HG03342 (cell line): Measurements from ENCODE around the gene CCDC134.
A peak's percentile ranks its signal among the peaks of the same experiment; 100 is the strongest.
"Not testable (repeated sequence)": the region's sequence is repeated elsewhere in the genome, so short reads cannot be mapped to it uniquely, and the experiment has no call there.

Source experiments
- ATAC-seq: cut with Tn5 transposase; IDR thresholded peaks from one replicate; pipeline ENCODE4 v1.9.1; 2021; ENCODE audit warnings: mild to moderate bottlenecking, moderate library complexity; ENCODE audit not compliant: unreplicated experiment

The CCDC134 gene

GRCh38 chr22:41842996-41843970, 42.8 kb downstream of the CCDC134 start:
- ATAC-seq, result no peak

DNA sequence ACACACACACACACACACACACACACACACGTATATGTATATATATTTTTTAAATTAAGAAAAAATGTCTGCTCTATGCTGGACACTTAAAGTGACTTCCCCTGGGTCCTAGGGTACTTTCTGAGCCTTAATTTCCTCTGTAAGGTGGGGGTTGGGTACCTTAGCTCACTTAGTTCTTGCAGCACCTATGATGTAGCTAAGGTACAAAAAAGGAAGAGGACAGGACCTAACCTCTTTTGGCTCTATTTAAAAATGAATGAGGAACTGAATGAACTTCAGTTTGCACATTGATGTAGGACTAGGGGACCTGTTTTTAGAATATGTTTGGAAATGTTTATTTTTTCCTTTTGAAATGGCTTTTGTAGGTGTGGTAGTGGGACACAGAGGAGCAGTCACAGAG, 43.6 kb downstream of the CCDC134 start:
- ATAC-seq, result no peak

DNA sequence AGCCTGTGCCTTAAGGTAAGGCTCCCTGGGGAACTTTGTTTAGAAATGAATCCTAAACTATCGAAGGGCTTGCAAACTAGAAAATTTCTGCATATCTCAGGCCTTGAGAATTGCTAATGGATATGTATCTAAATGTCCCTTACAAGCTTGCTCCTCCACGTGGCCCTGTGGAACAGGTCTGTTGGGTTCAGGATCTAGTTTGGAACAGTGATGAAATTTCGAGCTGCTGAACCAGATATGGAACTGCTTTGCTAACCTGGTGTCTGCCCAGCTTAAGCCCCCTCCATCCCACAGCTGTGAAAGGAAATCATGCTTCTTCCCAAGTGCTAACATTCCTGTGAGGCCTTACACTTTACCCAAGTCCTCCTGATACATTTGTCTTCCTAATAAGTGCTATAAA, 44.0 kb downstream of the CCDC134 start:
- no peak for ATAC-seq

DNA sequence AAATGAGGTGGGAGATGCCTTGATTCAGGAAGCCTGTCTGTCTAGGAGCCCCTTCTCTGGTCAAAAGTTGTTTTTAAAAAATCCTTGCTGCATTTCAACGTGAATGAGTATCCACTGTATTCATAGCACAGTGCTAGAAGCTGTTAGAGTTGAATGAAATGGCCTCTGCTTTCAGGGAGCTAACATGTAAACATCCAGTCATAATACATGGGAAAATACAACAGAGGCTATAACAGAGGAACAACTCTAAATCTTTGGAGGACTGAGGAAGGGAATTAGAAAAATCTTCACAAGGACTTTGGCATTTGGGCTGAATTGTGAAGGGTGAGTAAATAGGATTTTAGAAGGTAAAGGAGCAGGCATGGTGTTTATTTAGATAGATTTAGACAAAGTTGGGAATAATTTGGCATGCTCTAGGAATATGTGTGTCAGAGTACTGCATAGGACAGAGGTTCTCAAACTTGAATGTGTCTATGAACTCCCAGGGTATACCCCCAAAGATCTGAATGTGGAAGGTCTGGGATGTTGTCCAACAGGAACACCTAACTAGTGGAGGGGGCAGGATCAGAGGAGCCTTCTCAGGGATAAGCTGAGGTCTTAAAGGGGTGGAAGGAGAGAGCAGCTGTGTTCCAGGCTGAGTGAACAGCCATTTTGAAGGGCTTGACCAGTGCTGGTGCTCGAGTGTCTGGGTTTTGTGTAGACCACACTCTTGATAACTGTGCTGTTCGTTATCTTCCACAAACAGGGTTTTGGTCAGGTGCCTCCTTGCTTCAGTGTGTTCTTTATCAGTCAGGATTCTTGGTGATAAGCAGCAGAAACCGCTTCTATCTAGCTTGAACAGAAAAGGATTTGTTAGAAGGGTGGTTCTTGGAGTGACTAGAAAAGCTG, 45.1 kb downstream of the CCDC134 start:
- ATAC-seq, result no peak

DNA sequence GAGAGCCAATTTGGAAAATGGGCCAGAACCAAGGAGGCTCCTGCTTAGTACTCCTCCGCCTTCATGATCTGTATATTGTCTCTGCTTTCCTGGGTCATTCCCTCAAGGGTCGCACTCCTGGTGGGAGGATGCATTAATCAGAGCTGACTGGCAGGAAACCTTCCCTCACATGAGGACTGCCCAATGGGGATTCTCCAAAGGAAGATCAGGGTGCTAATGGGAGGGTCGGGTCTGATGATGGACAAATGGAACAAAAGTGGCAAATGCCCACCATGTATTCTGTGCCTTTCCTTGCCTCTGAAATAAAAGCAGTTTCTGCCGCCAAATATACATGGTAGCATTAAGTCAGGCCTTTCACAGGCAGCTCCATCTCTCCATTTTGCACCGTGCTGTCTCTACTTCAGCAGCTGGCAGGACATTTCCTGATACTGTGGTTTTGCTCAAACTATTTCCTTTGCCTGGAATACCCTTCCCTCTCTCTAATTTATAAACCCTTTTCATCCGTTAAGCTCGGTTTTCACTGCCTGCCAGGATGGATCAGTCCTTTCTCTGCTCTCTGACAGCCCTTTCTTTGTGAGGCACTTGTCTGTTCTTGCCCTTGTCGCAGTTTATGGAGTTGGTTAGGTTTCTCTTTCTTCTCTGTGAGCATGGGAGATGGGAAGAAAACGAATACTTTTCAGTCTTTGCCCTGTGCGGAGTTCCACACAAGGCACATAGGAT, 45.9 kb downstream of the CCDC134 start:
- no peak for ATAC-seq

GRCh38 chr22:41847300-41847699, 46.8 kb downstream of the CCDC134 start:
- ATAC-seq, result no peak

- ATAC-seq, result no peak
These were observed 48.0 kb downstream of the CCDC134 start for GRCh38 chr22:41848468-41848867.

- ATAC-seq, result no peak
These were observed 56.0 kb downstream of the CCDC134 start for GRCh38 chr22:41856469-41856868.

DNA sequence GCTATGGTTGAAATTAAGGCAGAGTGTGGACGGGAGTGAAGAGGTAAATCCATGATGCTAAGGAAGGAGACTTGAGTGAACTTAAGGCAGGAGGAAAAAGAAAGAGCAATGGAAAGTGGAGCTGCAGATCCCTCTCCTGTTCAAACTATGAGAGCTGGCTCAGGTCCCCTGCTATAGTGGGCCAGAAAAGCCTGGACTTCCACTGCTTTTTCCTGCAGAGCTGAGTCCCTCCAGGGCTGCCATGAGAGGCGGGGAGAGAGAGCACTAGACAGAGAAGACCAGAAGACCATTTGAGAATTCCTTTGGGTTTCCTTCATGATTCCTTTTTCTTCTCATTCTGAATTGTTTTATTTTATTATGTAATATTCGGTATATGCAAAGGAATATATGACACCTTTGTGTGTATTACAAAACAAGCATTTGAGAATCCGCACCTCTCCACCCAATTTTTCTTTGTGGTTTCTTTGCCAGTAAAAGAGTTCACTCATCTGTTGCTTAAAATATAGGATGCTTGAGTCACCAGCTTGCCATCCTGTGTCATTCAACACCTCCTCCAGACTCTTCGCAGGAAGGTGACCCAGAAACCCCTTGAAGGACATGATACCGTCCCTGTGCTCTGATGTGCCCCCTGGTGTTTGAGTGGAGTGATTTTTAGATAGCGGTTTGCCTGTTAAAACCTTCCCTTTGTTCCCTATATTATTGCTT, 56.8 kb downstream of the CCDC134 start:
- ATAC-seq, result no peak

DNA sequence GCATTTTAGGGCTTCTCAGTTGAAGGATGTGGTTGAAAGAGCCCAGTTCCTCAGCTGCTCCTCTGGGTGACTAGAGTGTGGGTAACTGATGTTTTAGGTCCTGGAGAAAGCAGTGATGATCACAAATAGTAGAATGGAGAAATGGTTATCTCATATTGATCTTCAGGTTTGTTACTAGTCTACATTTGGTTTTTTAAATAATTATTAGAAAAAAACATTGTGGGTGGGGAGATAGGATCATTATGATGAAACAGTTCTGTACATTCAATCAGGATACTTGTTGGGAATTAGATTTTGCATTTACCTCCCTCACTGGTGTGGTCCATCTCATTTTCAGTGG, 57.4 kb downstream of the CCDC134 start:
- ATAC-seq, result no peak

DNA sequence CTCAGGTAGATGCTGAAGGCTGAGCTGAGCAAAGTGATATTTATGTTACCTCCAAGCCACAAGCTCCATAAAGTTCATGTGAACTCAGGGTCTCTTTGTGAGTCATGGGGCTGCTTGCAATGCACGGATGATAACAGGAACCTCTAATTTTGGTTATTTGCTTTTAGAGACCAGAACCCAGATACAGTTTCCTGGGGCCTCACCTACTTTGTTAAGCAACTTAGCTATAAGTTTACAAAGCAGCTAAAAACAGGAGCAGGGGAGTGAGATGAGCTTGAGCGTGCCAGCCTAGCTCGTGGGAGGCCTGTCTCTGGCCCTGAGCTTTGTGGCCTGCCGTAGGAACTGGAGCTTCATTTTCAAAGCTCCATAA, 61.7 kb downstream of the CCDC134 start:
- peak; percentile 42 for ATAC-seq

- ATAC-seq, result peak; percentile 39
These were observed 62.2 kb downstream of the CCDC134 start for GRCh38 chr22:41862530-41863266.

- ATAC-seq, result no peak
These were observed 63.0 kb downstream of the CCDC134 start for GRCh38 chr22:41863472-41863871.

- no peak for ATAC-seq
These were observed 68.1 kb downstream of the CCDC134 start for GRCh38 chr22:41868556-41868955.

DNA sequence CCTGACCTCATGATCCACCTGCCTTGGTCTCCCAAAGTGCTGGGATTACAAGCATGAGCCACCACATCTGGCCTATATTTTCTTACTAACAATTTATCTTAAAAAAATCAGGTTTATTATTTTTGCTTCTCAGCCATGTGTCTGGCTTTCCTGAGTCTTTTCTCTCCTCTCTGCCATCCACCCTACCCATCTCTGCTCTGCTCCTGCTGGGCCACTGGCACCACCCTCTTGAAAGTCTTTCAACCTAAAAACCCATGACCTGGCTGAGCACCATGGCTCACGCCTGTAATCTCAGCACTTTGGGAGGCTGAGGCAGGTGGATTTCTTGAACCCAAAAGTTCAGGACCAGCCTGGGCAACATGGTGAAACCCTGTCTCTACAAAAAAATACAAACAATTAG, 69.6 kb downstream of the CCDC134 start:
- ATAC-seq, result not testable (repeated sequence)

GRCh38 chr22:41870786-41871185, 70.3 kb downstream of the CCDC134 start:
- no peak for ATAC-seq

DNA sequence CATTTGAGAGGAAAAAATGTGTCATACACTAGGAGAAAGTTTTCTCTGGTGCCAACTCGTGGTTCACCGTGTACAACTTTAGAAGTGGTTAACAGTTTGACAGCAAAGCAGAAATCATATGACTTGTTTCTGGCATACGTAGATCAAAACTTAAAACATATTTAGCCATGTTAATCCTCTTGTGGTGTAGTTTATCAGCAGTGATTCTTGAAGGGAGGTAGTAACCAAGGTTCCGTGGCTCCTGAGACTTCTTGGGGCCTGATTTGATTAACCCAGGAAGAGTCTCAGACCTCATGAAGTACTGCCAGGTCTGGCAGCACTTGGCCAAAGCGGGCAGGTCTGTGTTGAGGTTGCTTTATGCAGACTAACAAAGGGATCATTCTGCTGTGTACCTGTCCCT, 72.9 kb downstream of the CCDC134 start:
- no peak for ATAC-seq

DNA sequence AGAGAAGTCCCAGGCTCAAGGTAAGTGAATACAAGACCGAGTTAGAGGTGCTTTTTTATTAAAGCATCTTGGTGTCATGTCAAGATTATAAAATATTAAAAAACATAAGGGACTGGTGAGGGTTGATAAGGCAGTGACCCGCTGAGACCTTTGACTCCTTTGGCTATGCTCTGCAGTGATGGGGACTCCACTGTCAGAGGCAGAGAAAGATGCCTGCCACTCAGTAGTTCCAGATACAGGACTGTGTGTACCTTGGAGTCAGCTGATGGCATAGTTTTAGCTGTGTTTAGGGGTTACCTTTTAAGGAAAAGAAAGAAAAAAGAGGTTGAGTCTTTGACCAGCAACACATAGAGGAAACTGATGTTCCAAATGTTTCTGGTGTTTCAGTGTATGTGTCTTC, 73.6 kb downstream of the CCDC134 start:
- no peak for ATAC-seq

GRCh38 chr22:41875531-41876270, 75.2 kb downstream of the CCDC134 start:
- ATAC-seq, result no peak
